Right lobe of liver (tissue), 6 donors: ENCODE measurements around the gene YAP1. TPM values are rescaled to one million over a fixed set of nuclear protein-coding genes. Genes with fewer than 3 reads are reported as not detected.

Experiments
- ATAC-seq, 4 donors: fragments of 200-7000 bp; cut with Tn5 transposase; one replicate each; pipeline ENCODE4 v1.9.1; 2020; ENCODE audit warnings: mild to moderate bottlenecking in 4 of 4, moderate library complexity in 4 of 4
- DNase-seq, 3 donors: peaks; one replicate each; pipeline ENCODE4 v3.0.0-alpha.2; 2020
- H3K27ac ChIP-seq, 3 donors: fragments of 200-600 bp; one replicate each; pipeline ENCODE4 v1.8.0; 2022
- H3K27me3 ChIP-seq, 2 donors: fragments of 200-600 bp; one replicate each; pipeline ENCODE4 v1.8.0; 2022
- H3K36me3 ChIP-seq, 4 donors: fragments of 200-600 bp; sonication (generic) in 1 of 4; one replicate each; pipeline versions ENCODE4 v1.5.1 to v1.8.0; 2017 to 2022; ENCODE audit warnings: control low read depth in 1 of 4
- H3K4me1 ChIP-seq, 4 donors: fragments of 200-600 bp; sonication (generic) in 1 of 4; one replicate each; pipeline versions ENCODE4 v1.5.1 to v1.8.0; 2017 to 2022; ENCODE audit warnings: control low read depth in 1 of 4
- H3K4me3 ChIP-seq, 3 donors: fragments of 200-600 bp; one replicate each; pipeline ENCODE4 v1.8.0; 2022
- H3K9me3 ChIP-seq, 4 donors: fragments of 200-600 bp; sonication (generic) in 1 of 4; one replicate each; pipeline versions ENCODE4 v1.5.1 to v1.8.0; 2017 to 2022; ENCODE audit warnings: control low read depth in 1 of 4
- CTCF ChIP-seq, 4 donors: fragments of 200-600 bp in 3 of 4; fragments of 450-650 bp in 1 of 4; IDR thresholded peaks; one replicate each; pipeline versions ENCODE4 v1.5.1 to v1.8.0; 2016 to 2022; ENCODE audit warnings: antibody characterized with exemption in 4 of 4, mild to moderate bottlenecking in 2 of 4
- POLR2A ChIP-seq: fragments of 450-650 bp; IDR thresholded peaks from one replicate; pipeline ENCODE4 v1.6.1; 2017; ENCODE audit warnings: antibody characterized with exemption, mild to moderate bottlenecking
- WGBS: methylation state at CpG from one replicate; pipeline ENCODE4 v1.1.6; 2018; ENCODE audit warnings: low coverage, low lambda C conversion rate; ENCODE audit not compliant: insufficient coverage; ENCODE audit errors: missing lambda C conversion rate; 5-methylcytosine and 5-hydroxymethylcytosine counted together
- intact Hi-C, 2 donors: fragments of 100-400 bp; cut with DNase I; formaldehyde crosslinking; loops; one replicate each; pipeline versions ENCODE4 v1.11.2 to v1.14.1; 2022
- total RNA-seq, 6 experiments: library from RNA; depleted of rRNA in 2 of 6; stranded (reverse); fragments of >200 nt in 2 of 6; fragmentation: NEBNext Ultra II Directional in 3 of 6; extraction: Animal tissue kit (Norgen Biotek cat#: 25700) in 3 of 6; gene quantifications; one replicate each; pipeline versions ENCODE4 v1.1.0 to v1.2.4, GENCODE V29; 2016 to 2023
- donor health status: DM: no; HTN: yes; CAD: no.
- donor health status: DM: no; HTN: no; CAD: no.
- donor health status: DM: no; HTN: no; CAD: no.
- donor health status: DM: no; HTN: yes; CAD: no.
- donor health status: DM: no; HTN: yes; CAD: no.

Gene YAP1
- total RNA-seq, 6 experiments from 2014 or later: 17.9 to 60.5 (median 36.3) TPM

GRCh38 chr11:102276783-102277182, 166.5 kb downstream of the YAP1 start:
- Histone ChIP-seq H3K9me3 (no peaks in the 10 kb centered on the region), H3K27me3 (no peaks in the 10 kb centered on the region), H3K4me1 (peaks cover 0 to 19% (median 0%) of the 10 kb centered on the region in 4 donors), H3K4me3 (no peak overlapping the region), H3K27ac (no peak overlapping the region), H3K36me3 (no peaks in the 10 kb centered on the region)
- intact Hi-C loops: no loop called here
- TF ChIP-seq POLR2A (no peak), CTCF (IDR thresholded peaks at IDR 0.05) (no peak)
- no peak for ATAC-seq
- 66% methylated on average over 3 of the region's 3 CpGs for WGBS
- no peak for DNase-seq

- Histone ChIP-seq H3K9me3 (no peaks in the 10 kb centered on the region), H3K4me3 (peak overlapping the region in 2 of 3 donors; percentile 8 to 25), H3K27ac (no peak overlapping the region), H3K4me1 (peaks cover 0 to 13% (median 0%) of the 10 kb centered on the region in 4 donors), H3K27me3 (no peaks in the 10 kb centered on the region), H3K36me3 (no peaks in the 10 kb centered on the region)
- ATAC-seq (peak; percentile 79 to 84 (median 80)), DNase-seq (no peak)
- intact Hi-C loops: no loop called here
- TF ChIP-seq CTCF (IDR thresholded peaks at IDR 0.05): peak in 3 of 4 donors; percentile 12 to 22 (median 14)
- no peak for TF ChIP-seq POLR2A
- WGBS: 7% methylated on average over 13 of the region's 13 CpGs
These were observed 169.5 kb downstream of the YAP1 start for GRCh38 chr11:102279641-102280170.

DNA sequence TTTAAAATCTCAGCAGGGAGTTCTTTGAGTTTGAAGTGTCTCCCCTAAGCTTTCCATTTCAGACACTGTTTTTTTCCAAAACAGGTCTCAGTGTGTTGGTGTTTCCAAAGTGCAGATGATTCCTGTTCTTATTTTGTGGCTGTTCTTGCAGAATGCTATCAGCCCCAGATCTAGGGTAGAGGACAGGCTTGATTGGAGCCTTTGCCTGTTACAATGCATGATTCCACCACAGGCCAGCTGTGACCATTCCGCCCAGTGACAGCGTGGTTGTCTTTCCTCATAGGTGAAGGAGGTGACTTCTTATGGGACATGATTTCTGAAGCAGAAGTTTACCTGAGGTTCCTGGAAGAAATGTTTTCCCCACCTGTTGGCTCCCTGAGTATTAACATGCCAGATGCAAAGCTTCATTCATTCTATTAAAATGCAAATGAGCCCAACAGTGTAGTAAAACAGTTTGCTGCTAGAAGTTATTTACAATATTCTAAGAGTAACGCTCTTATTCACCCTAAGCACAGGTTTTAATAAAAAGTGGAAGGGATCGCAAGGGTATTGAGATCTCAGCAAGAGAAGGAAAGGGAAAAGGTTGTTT, 170.1 kb downstream of the YAP1 start:
- no peak for TF ChIP-seq POLR2A
- TF ChIP-seq CTCF (IDR thresholded peaks at IDR 0.05): no peak
- intact Hi-C loops: no loop called here
- H3K27me3 ChIP-seq: no peaks in the 10 kb centered on the region
- H3K27ac ChIP-seq: no peak overlapping the region
- no peaks in the 10 kb centered on the region for H3K36me3 ChIP-seq
- ATAC-seq (peak in 3 of 4 donors; percentile 11 to 29 (median 26)), DNase-seq (no peak)
- no peaks in the 10 kb centered on the region for H3K9me3 ChIP-seq
- H3K4me3 ChIP-seq: no peak overlapping the region
- WGBS: 92% methylated on average over 4 of the region's 4 CpGs
- H3K4me1 ChIP-seq: peaks cover 0 to 13% (median 0%) of the 10 kb centered on the region in 4 donors

Other genes with a start within 250 kb of the YAP1 start
- gene CEP126, start 195.4 kb upstream of the YAP1 start, total RNA-seq: under 1 TPM; 0.04 to 0.49 (median 0.12) TPM
- not detected for gene ANGPTL5, start 193.9 kb upstream of the YAP1 start, total RNA-seq
- gene CFAP300, start 63.0 kb upstream of the YAP1 start, total RNA-seq: not detected
- 100 to 1,000 TPM in 1 of 6 experiments, 10 to 100 TPM in 2, 1 to 10 TPM in 3; 1.6 to 106 (median 15.2) TPM for gene BIRC3, start 207.0 kb downstream of the YAP1 start, total RNA-seq
- gene BIRC2, start 236.8 kb downstream of the YAP1 start, total RNA-seq: 10 to 100 TPM; 20.2 to 26.6 (median 25.3) TPM